ENCODE results near the gene GAS7.

GRCh38 chr17:9890124-9890523 is 308.3 kb downstream of the GAS7 start:
- TF ChIP-seq, protein P1, sequence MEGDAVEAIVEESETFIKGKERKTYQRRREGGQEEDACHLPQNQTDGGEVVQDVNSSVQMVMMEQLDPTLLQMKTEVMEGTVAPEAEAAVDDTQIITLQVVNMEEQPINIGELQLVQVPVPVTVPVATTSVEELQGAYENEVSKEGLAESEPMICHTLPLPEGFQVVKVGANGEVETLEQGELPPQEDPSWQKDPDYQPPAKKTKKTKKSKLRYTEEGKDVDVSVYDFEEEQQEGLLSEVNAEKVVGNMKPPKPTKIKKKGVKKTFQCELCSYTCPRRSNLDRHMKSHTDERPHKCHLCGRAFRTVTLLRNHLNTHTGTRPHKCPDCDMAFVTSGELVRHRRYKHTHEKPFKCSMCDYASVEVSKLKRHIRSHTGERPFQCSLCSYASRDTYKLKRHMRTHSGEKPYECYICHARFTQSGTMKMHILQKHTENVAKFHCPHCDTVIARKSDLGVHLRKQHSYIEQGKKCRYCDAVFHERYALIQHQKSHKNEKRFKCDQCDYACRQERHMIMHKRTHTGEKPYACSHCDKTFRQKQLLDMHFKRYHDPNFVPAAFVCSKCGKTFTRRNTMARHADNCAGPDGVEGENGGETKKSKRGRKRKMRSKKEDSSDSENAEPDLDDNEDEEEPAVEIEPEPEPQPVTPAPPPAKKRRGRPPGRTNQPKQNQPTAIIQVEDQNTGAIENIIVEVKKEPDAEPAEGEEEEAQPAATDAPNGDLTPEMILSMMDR (optimal IDR thresholded peaks at IDR 0.05 in 1 of 3, IDR thresholded peaks at IDR 0.05 in 1 of 3, conservative IDR thresholded peaks at IDR 0.05 in 1 of 3; ENCODE audit: extremely low read depth in 1 of 3, insufficient read depth in 2 of 3, low read length in 3 of 3), result peak in 2 of 3 experiments; percentile 47 to 56
- no peak for TF ChIP-seq EZH2 (IDR thresholded peaks at IDR 0.05; ENCODE audit: low read length)

All from keratinocyte (primary cell).